CD14-positive monocyte (primary cell): Measurements from ENCODE around the gene CTNNA3. TPM values are rescaled to one million over a fixed set of nuclear protein-coding genes. Genes with fewer than 3 reads are reported as not detected.

ENCODE experiments used
- DNase-seq, 3 donors: peaks; one replicate each; pipeline ENCODE4 v3.0.0-alpha.2; 2011 to 2022
- H2AFZ ChIP-seq: 2 replicates; pipeline ENCODE4 v1.6.0; 2012; ENCODE audit warnings: mild to moderate bottlenecking, low read depth, low read length, inconsistent platforms; ENCODE audit not compliant: insufficient read depth, poor library complexity, severe bottlenecking
- H3K27ac ChIP-seq, 2 donors: 1 replicate in 1 of 2; 2 replicates in 1 of 2; pipeline ENCODE4 v1.5.1; 2012 to 2013; ENCODE audit warnings: low read length in 2 of 2, control low read depth in 1 of 2, inconsistent platforms in 1 of 2, low read depth in 1 of 2, mild to moderate bottlenecking in 1 of 2
- H3K27me3 ChIP-seq, 2 donors: one replicate each; pipeline versions ENCODE4 v1.6.0 to v1.6.1; 2011 to 2013; ENCODE audit warnings: low read length in 2 of 2; ENCODE audit not compliant: control insufficient read depth in 2 of 2, insufficient read depth in 2 of 2
- H3K36me3 ChIP-seq, 2 donors: replicated peaks in 1 of 2; 1 replicate in 1 of 2; 2 replicates in 1 of 2; pipeline versions ENCODE4 v1.5.1 to v1.6.1; 2012 to 2013; ENCODE audit warnings: low read length in 2 of 2, control low read depth in 1 of 2, inconsistent platforms in 1 of 2, mild to moderate bottlenecking in 1 of 2; ENCODE audit not compliant: insufficient read depth in 2 of 2, control insufficient read depth in 1 of 2
- H3K4me1 ChIP-seq, 2 donors: 1 replicate in 1 of 2; 2 replicates in 1 of 2; pipeline versions ENCODE4 v1.5.1 to v1.6.1; 2012 to 2013; ENCODE audit warnings: low read length in 2 of 2, control low read depth in 1 of 2, inconsistent platforms in 1 of 2, mild to moderate bottlenecking in 1 of 2, moderate library complexity in 1 of 2; ENCODE audit not compliant: insufficient read depth in 2 of 2, control insufficient read depth in 1 of 2
- H3K4me2 ChIP-seq: replicated peaks from 2 replicates; pipeline ENCODE3; 2012; ENCODE audit warnings: low read length, moderate library complexity, mild to moderate bottlenecking; ENCODE audit not compliant: poor library complexity, severe bottlenecking; ENCODE audit errors: extremely low read depth
- H3K4me3 ChIP-seq, 3 experiments: fragments of 200-600 bp in 1 of 3; sonication (generic) in 1 of 3; replicated peaks in 1 of 3; 1 replicate in 2 of 3; 2 replicates in 1 of 3; pipeline ENCODE4 v1.5.1; 2011 to 2013; ENCODE audit warnings: low read length in 3 of 3, mild to moderate bottlenecking in 3 of 3, control low read depth in 2 of 3, low read depth in 2 of 3, inconsistent platforms in 1 of 3, moderate library complexity in 1 of 3
- H3K79me2 ChIP-seq: 2 replicates; pipeline ENCODE4 v1.6.0; 2012; ENCODE audit warnings: mild to moderate bottlenecking, control low read depth, inconsistent platforms, low read length, moderate library complexity; ENCODE audit not compliant: insufficient read depth
- H3K9ac ChIP-seq: 2 replicates; pipeline ENCODE4 v1.6.0; 2017; ENCODE audit warnings: low read length, mild to moderate bottlenecking; ENCODE audit not compliant: insufficient read depth, poor library complexity, severe bottlenecking
- H3K9me3 ChIP-seq, 2 donors: replicated peaks in 1 of 2; 1 replicate in 1 of 2; 2 replicates in 1 of 2; pipeline versions ENCODE4 v1.5.1 to v1.6.1; 2012 to 2013; ENCODE audit warnings: low read length in 2 of 2, control low read depth in 1 of 2; ENCODE audit not compliant: control insufficient read depth in 1 of 2, insufficient read depth in 1 of 2
- H4K20me1 ChIP-seq: 2 replicates; pipeline ENCODE4 v1.6.0; 2012; ENCODE audit warnings: mild to moderate bottlenecking, low read length, control low read depth, moderate library complexity; ENCODE audit not compliant: insufficient read depth
- H3K27ac Mint-ChIP-seq, 7 donors: one replicate each; pipeline ENCODE4 v1.8.0; 2020; ENCODE audit warnings: mild to moderate bottlenecking in 7 of 7, mixed read lengths in 7 of 7, moderate library complexity in 6 of 7, inconsistent platforms in 2 of 7
- H3K27me3 Mint-ChIP-seq, 3 donors: one replicate each; pipeline ENCODE4 v1.8.0; 2021 to 2022; ENCODE audit warnings: low read depth in 3 of 3, mild to moderate bottlenecking in 3 of 3, mixed read lengths in 3 of 3, moderate library complexity in 3 of 3, inconsistent platforms in 1 of 3
- H3K36me3 Mint-ChIP-seq, 2 donors: one replicate each; pipeline ENCODE4 v1.8.0; 2020; ENCODE audit warnings: mixed read lengths in 2 of 2, inconsistent platforms in 1 of 2, mild to moderate bottlenecking in 1 of 2
- H3K4me1 Mint-ChIP-seq: one replicate; pipeline ENCODE4 v1.8.0; 2020; ENCODE audit warnings: mild to moderate bottlenecking, mixed read lengths
- H3K4me3 Mint-ChIP-seq, 2 donors: one replicate each; pipeline ENCODE4 v1.8.0; 2020; ENCODE audit warnings: mild to moderate bottlenecking in 2 of 2, mixed read lengths in 2 of 2, moderate library complexity in 1 of 2
- H3K9me3 Mint-ChIP-seq, 7 donors: one replicate each; pipeline ENCODE4 v1.8.0; 2020 to 2022; ENCODE audit warnings: mixed read lengths in 7 of 7, mild to moderate bottlenecking in 6 of 7, moderate library complexity in 6 of 7, inconsistent platforms in 2 of 7
- WGBS: methylation state at CpG from one replicate; pipeline ENCODE4 v1.1.5; 2013; ENCODE audit warnings: missing lambda C conversion rate; ENCODE audit not compliant: insufficient coverage; 5-methylcytosine and 5-hydroxymethylcytosine counted together
- intact Hi-C, 2 donors: fragments of 100-400 bp; cut with micrococcal nuclease; formaldehyde crosslinking; loops; one replicate each; pipeline versions ENCODE4 v1.15.0 to v1.15.1; 2023
- polyA plus RNA-seq, 3 donors: library from polyadenylated mRNA; depleted of rRNA in 1 of 3; unstranded in 2 of 3; stranded (reverse) in 1 of 3; fragments of 300-500 nt in 2 of 3; fragments of >200 nt in 1 of 3; fragmentation: Illumina TruSeq in 2 of 3; gene quantifications; 1 replicate in 2 of 3; 2 replicates in 1 of 3; pipeline ENCODE4 v1.2.3, GENCODE V29; 2012 to 2021
- TF ChIP-seq, protein P1 (sequence below): fragments of 200-600 bp; IDR thresholded peaks from one replicate; pipeline ENCODE4 v1.8.0; 2022; ENCODE audit warnings: antibody characterized with exemption, mild to moderate bottlenecking

Gene CTNNA3
- polyA plus RNA-seq, 3 donors: not detected

DNA sequence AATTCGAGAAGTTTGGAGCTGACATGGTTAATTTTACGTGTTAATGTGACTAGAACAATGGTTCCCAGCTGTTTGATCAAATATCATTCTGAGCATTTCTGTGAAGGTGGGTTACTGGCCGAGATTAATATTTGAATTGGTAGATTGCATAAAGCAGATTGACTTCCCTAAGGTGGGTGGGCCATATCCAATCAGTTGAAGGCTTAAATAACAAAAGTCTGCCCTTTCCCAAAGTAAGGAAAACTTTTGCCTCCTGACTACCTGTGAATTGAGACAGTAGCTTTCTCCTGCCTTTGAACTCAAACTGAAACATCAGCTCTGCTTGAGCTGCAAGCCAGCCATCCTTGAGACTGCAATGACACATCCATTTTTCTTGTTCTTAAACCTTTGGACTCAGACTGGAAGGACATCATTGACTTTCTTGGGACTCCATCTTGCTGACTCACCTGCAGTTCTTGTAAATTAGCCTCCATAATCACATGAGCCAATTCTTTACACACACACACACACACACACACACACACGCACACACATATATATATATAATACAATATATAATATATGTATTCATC, 833.2 kb downstream of the CTNNA3 start:
- Histone ChIP-seq H3K4me2 (no peak overlapping the region), H3K79me2 (no peaks in the 10 kb centered on the region), H3K9me3 (no peaks in the 10 kb centered on the region), H4K20me1 (no peaks in the 10 kb centered on the region), H3K36me3 (no peaks in the 10 kb centered on the region), H3K4me3 (no peak overlapping the region), H3K27ac (no peak overlapping the region), H3K9ac (no peak overlapping the region), H3K4me1 (no peaks in the 10 kb centered on the region), H2AFZ (no peak overlapping the region), H3K27me3 (no peaks in the 10 kb centered on the region)
- no peaks in the 10 kb centered on the region for H3K27me3 Mint-ChIP-seq
- H3K36me3 Mint-ChIP-seq: no peaks in the 10 kb centered on the region
- H3K4me1 Mint-ChIP-seq: no peaks in the 10 kb centered on the region
- intact Hi-C loops: no loop called here
- no peak overlapping the region for H3K4me3 Mint-ChIP-seq
- no peak for DNase-seq
- H3K27ac Mint-ChIP-seq: no peak overlapping the region
- TF ChIP-seq, protein P1, sequence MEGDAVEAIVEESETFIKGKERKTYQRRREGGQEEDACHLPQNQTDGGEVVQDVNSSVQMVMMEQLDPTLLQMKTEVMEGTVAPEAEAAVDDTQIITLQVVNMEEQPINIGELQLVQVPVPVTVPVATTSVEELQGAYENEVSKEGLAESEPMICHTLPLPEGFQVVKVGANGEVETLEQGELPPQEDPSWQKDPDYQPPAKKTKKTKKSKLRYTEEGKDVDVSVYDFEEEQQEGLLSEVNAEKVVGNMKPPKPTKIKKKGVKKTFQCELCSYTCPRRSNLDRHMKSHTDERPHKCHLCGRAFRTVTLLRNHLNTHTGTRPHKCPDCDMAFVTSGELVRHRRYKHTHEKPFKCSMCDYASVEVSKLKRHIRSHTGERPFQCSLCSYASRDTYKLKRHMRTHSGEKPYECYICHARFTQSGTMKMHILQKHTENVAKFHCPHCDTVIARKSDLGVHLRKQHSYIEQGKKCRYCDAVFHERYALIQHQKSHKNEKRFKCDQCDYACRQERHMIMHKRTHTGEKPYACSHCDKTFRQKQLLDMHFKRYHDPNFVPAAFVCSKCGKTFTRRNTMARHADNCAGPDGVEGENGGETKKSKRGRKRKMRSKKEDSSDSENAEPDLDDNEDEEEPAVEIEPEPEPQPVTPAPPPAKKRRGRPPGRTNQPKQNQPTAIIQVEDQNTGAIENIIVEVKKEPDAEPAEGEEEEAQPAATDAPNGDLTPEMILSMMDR: no peak
- H3K9me3 Mint-ChIP-seq: peaks cover 0 to 6% (median 2%) of the 10 kb centered on the region in 7 donors
- 71% methylated on average over 2 of the region's 4 CpGs for WGBS

DNA sequence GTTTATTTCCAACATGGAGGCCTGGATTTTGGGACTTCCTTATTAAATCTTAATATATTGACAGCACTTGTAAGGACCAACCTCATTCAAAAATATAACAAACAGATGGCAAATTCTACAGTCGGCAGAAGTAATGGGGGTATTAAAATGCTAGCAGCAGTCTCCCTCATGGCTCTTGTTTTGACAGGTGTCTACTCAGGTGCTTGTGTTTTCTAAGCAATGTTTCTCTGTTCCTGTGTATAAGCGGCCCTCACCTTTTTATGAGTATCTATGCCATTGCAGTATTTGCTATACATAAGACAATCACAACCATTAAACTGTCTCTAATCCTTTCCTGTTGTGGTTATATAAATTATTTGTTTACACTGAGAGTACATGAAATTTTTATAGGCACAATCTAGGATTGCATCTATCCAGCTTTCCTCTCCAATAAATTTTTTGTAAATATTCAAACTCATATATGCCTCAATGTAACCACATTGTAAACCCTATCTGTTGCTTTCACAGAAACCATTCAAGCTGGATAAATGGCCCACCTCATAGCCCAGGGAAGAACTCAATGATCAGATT, 835.5 kb downstream of the CTNNA3 start:
- TF ChIP-seq, protein P1: no peak
- Mint-ChIP-seq H3K36me3 (no peaks in the 10 kb centered on the region), H3K4me1 (no peaks in the 10 kb centered on the region), H3K27ac (no peak overlapping the region), H3K4me3 (no peak overlapping the region), H3K27me3 (no peaks in the 10 kb centered on the region), H3K9me3 (peaks cover 0 to 6% (median 3%) of the 10 kb centered on the region in 7 donors)
- Histone ChIP-seq H3K36me3 (no peaks in the 10 kb centered on the region), H3K9ac (no peak overlapping the region), H3K4me2 (no peak overlapping the region), H3K4me1 (no peaks in the 10 kb centered on the region), H2AFZ (no peak overlapping the region), H3K27ac (no peak overlapping the region), H4K20me1 (no peaks in the 10 kb centered on the region), H3K27me3 (no peaks in the 10 kb centered on the region), H3K9me3 (no peaks in the 10 kb centered on the region), H3K79me2 (no peaks in the 10 kb centered on the region), H3K4me3 (no peak overlapping the region)
- DNase-seq: no peak
- intact Hi-C loops: no loop called here
- whole genome bisulfite sequencing: no CpG with 5 or more reads among the region's 2 CpGs
